Mesothelial cell of epicardium (in vitro differentiated cells): ENCODE data around the gene CTNNBIP1. TPM values are rescaled to one million over a fixed set of nuclear protein-coding genes. Genes with fewer than 3 reads are reported as not detected.
A peak's percentile ranks its signal among the peaks of the same experiment; 100 is the strongest.

Experiments
- DNase-seq, 2 experiments: peaks; one replicate each; pipeline ENCODE4 v3.0.0; 2021; ENCODE audit warnings: low spot score in 2 of 2; ENCODE audit not compliant: unreplicated experiment in 2 of 2
- H3K27ac Mint-ChIP-seq: 2 replicates; pipeline ENCODE4 v1.8.0; 2021; ENCODE audit warnings: mixed read lengths
- H3K27me3 Mint-ChIP-seq: 2 replicates; pipeline ENCODE4 v1.8.0; 2021; ENCODE audit warnings: low read depth, mixed read lengths
- H3K36me3 Mint-ChIP-seq: 2 replicates; pipeline ENCODE4 v1.8.0; 2021; ENCODE audit warnings: mixed read lengths
- H3K4me1 Mint-ChIP-seq: 2 replicates; pipeline ENCODE4 v1.8.0; 2021; ENCODE audit warnings: mixed read lengths
- H3K4me3 Mint-ChIP-seq: 2 replicates; pipeline ENCODE4 v1.8.0; 2021; ENCODE audit warnings: mild to moderate bottlenecking, moderate library complexity, mixed read lengths
- H3K9me3 Mint-ChIP-seq: 2 replicates; pipeline ENCODE4 v1.8.0; 2021; ENCODE audit warnings: mixed read lengths
- total RNA-seq: library from RNA; stranded (reverse); gene quantifications from 3 replicates; pipeline ENCODE4 v1.2.1, GENCODE V29; 2021
- TF ChIP-seq, protein P1 (sequence below): fragments of 200-600 bp; sonication (generic); IDR thresholded peaks from one replicate; pipeline ENCODE4 v1.5.0; 2021; ENCODE audit warnings: antibody characterized with exemption; ENCODE audit not compliant: unreplicated experiment

CTNNBIP1 gene
- total RNA-seq, 1 donor from 2014 or later, result 51.5 TPM

DNA sequence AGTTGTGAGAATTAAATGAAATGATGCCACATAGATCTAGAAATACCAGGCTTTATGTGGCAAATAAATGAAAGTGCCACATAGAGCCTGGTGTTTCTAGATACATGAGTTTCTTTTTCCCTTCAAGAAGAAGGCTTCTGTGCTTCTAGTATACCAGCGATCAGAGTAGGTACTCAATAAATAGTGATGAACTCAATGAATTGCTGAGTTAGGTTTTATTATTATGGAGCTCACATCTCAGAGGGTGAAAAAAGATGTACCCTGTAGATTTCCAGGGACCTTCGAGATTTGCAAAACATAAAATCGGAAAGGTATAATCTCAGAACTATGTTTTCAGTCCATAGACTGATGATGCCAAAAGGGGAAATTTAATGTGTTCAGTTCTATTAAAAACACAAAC is 84.0 kb downstream of the CTNNBIP1 start:
- H3K9me3 Mint-ChIP-seq, result no peaks in the 10 kb centered on the region
- no peak overlapping the region for H3K4me3 Mint-ChIP-seq
- peaks cover 26% of the 10 kb centered on the region for H3K4me1 Mint-ChIP-seq
- H3K27ac Mint-ChIP-seq, result no peak overlapping the region
- H3K27me3 Mint-ChIP-seq, result no peaks in the 10 kb centered on the region
- TF ChIP-seq, protein P1, sequence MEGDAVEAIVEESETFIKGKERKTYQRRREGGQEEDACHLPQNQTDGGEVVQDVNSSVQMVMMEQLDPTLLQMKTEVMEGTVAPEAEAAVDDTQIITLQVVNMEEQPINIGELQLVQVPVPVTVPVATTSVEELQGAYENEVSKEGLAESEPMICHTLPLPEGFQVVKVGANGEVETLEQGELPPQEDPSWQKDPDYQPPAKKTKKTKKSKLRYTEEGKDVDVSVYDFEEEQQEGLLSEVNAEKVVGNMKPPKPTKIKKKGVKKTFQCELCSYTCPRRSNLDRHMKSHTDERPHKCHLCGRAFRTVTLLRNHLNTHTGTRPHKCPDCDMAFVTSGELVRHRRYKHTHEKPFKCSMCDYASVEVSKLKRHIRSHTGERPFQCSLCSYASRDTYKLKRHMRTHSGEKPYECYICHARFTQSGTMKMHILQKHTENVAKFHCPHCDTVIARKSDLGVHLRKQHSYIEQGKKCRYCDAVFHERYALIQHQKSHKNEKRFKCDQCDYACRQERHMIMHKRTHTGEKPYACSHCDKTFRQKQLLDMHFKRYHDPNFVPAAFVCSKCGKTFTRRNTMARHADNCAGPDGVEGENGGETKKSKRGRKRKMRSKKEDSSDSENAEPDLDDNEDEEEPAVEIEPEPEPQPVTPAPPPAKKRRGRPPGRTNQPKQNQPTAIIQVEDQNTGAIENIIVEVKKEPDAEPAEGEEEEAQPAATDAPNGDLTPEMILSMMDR, result no peak
- no peaks in the 10 kb centered on the region for H3K36me3 Mint-ChIP-seq
- DNase-seq, result no peak

DNA sequence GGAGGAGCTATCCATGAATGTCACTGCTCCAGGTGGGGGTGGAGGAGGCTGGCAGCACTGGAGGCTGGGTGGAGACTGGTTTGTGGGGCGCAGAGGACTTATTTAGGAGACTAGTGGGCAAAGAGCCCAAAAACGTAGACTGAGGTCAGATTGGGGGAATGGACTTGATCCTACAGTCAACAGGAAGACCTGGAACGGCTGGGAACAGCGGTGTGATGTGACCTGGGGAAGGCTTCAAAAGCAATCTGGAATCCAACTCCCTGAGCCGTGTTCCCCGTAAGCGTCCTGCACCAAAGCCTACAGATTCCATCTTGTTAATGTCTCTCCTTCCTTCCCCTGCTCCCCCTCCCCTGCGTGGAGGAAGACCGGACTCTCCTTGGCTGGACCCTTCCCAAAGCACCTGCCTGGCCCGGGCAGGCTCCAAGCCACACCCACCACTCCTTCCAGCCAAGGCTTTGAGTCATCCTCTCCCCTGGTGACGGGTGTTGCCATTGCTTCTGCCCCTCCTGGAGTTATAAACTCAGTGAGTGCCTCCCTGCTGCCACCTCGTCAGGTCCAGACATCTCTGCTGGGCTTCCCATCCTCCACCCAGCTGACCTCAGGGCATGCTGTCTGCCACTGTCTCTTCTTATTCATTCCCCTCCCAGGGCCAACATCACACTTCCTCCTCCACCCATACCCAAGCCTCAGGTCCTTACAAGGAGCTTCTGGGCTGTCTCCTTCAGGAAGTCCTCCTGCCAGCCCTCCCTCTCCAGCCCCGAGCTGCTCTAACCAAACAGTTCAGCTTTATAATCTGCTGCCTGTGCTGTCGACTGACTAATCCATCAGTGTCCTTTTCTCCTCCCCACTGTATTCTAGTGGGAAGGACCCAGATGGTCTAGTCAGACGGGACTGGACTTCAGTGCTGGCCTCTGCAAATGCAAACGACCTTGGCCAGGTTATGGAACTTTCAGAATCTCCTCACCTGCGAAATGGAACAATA is 84.7 kb downstream of the CTNNBIP1 start:
- H3K27ac Mint-ChIP-seq, result peak overlapping the region; percentile 53
- no peaks in the 10 kb centered on the region for H3K36me3 Mint-ChIP-seq
- no peaks in the 10 kb centered on the region for H3K27me3 Mint-ChIP-seq
- TF ChIP-seq, protein P1, result no peak
- no peaks in the 10 kb centered on the region for H3K9me3 Mint-ChIP-seq
- no peak for DNase-seq
- peak overlapping the region; percentile 46 for H3K4me3 Mint-ChIP-seq
- H3K4me1 Mint-ChIP-seq, result peaks cover 26% of the 10 kb centered on the region

DNA sequence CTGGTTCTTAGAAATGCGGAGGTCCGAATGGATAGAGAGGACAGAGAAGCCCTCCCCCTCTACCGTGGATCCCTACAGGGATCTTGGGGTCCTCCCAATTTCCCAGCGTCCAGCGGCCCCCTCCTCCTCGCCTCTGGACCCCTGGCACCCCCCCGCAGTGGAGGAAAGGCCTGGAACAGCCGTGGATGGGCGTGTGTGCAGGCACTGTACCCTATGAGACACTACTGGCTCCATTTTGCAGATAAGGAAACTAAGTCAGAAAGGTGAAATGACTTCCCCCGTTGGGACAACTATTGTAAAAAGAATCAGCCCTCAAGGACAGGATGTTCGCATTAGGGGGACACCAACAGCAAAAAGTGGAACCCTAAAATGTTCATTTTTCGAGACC is 85.4 kb downstream of the CTNNBIP1 start:
- H3K27ac Mint-ChIP-seq, result no peak overlapping the region
- no peak for DNase-seq
- H3K9me3 Mint-ChIP-seq, result no peaks in the 10 kb centered on the region
- peak overlapping the region; percentile 73 for H3K4me3 Mint-ChIP-seq
- H3K4me1 Mint-ChIP-seq, result peaks cover 27% of the 10 kb centered on the region
- no peaks in the 10 kb centered on the region for H3K36me3 Mint-ChIP-seq
- TF ChIP-seq, protein P1, result no peak
- H3K27me3 Mint-ChIP-seq, result no peaks in the 10 kb centered on the region

DNA sequence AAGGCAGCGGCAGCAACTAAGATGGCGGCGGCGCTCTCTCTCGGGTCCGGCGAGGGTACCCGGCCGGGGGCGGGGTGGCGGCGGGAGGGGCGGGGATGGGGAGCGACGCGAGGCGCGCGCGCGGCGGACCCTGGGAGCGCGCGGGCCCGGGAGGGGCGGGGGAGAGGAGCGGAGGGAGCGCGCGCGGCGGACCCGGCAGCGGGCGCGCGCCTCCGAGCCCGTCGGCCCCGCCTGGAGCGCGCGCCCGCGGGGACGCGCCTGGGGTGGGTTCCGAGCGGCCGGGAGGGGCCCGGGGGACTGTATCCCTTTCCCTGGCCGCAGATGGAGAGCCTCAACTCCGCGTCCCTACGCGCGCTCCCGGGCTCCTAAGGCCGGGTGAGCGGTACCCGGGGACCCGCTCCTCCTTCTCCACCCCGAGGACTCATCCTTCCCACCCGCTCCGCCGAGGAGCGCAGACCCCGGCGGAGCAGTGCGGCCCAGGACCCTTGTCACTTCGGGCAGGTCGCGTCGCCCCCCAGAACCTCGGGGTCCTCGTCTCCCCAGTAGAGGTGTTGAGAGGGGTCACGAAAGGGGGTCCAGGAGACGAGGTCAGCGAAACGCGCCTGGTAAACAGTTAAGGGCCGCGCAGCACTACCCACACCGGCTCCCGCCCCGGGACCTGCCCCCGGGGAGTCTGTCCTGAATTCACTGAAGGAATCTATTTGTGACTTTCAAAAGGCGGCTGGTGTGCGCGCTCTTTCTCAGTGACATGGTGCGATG is 85.9 kb downstream of the CTNNBIP1 start, which contains the start of gene CLSTN1:
Gene CLSTN1 (minus strand): TSS at position 23 of the 759 bp plus-strand sequence. CDS start 232 bp downstream, outside the sequence.
- TF ChIP-seq, protein P1, result no peak
- no peaks in the 10 kb centered on the region for H3K27me3 Mint-ChIP-seq
- no peaks in the 10 kb centered on the region for H3K36me3 Mint-ChIP-seq
- H3K4me1 Mint-ChIP-seq, result peaks cover 27% of the 10 kb centered on the region
- H3K9me3 Mint-ChIP-seq, result no peaks in the 10 kb centered on the region
- peak within 1 kb of the TSS; percentile 84 for H3K4me3 Mint-ChIP-seq
- peak within 1 kb of the TSS; percentile 40 for H3K27ac Mint-ChIP-seq
- peak; percentile 85 to 88 for DNase-seq

DNA sequence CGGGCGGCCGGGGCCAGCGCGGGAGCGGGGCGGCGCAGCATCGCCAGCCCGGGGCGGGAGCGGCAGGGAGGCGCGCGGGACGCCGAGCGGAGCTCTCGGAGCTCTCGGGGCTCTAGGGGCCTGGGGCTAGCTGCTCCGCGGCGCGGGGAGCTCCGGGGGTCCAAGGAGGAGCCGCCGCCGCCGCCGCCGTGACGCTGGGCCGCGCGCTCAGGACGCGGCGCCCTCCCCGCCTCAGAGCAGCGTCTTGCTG is 86.5 kb downstream of the CTNNBIP1 start:
- Mint-ChIP-seq H3K9me3 (no peaks in the 10 kb centered on the region), H3K27ac (no peak overlapping the region), H3K27me3 (no peaks in the 10 kb centered on the region), H3K4me3 (peak overlapping the region; percentile 51), H3K4me1 (peaks cover 27% of the 10 kb centered on the region), H3K36me3 (no peaks in the 10 kb centered on the region)
- TF ChIP-seq, protein P1, result no peak
- DNase-seq, result no peak
